ENCODE measurements around the gene CNTN1. TPM values are rescaled to one million over a fixed set of nuclear protein-coding genes. Genes with fewer than 3 reads are reported as not detected.

Gene CNTN1
- total RNA-seq, result 543 TPM

- peak; percentile 68 to 77 for DNase-seq (ENCODE audit: low spot score in 2 of 2)
- FAIRE-seq, result no peak
Observed at GRCh38 chr12:40691913-40692764, at the start of gene CNTN1. TSS of gene CNTN1 (plus strand) at chr12:40692439.

- FAIRE-seq (no peak), DNase-seq (ENCODE audit: low spot score in 2 of 2) (no peak)
Observed at GRCh38 chr12:40643506-40643905, 48.7 kb upstream of the CNTN1 start.

GRCh38 chr12:40643976-40644375 lies 48.3 kb upstream of the CNTN1 start:
- DNase-seq (ENCODE audit: low spot score in 2 of 2) (no peak), FAIRE-seq (no peak)

- DNase-seq (ENCODE audit: low spot score in 2 of 2) (no peak), FAIRE-seq (no peak)
Observed at GRCh38 chr12:40644708-40645107, 47.5 kb upstream of the CNTN1 start.

- DNase-seq (ENCODE audit: low spot score in 2 of 2) (no peak), FAIRE-seq (no peak)
Observed at GRCh38 chr12:40645361-40645760, 46.9 kb upstream of the CNTN1 start.

- FAIRE-seq (no peak), DNase-seq (ENCODE audit: low spot score in 2 of 2) (no peak)
Observed at GRCh38 chr12:40646456-40646855, 45.8 kb upstream of the CNTN1 start.

- DNase-seq (ENCODE audit: low spot score in 2 of 2) (no peak), FAIRE-seq (no peak)
Observed at GRCh38 chr12:40646911-40647310, 45.3 kb upstream of the CNTN1 start.

- FAIRE-seq, result no peak
- DNase-seq (ENCODE audit: low spot score in 2 of 2), result no peak
Observed at GRCh38 chr12:40647651-40648050, 44.6 kb upstream of the CNTN1 start.

GRCh38 chr12:40648519-40648918 lies 43.7 kb upstream of the CNTN1 start:
- FAIRE-seq, result no peak
- DNase-seq (ENCODE audit: low spot score in 2 of 2), result no peak

- FAIRE-seq, result no peak
- no peak for DNase-seq (ENCODE audit: low spot score in 2 of 2)
Observed at GRCh38 chr12:40650038-40650704, 42.1 kb upstream of the CNTN1 start.

- DNase-seq (ENCODE audit: low spot score in 2 of 2) (no peak), FAIRE-seq (no peak)
Observed at GRCh38 chr12:40655451-40655850, 36.8 kb upstream of the CNTN1 start.

- FAIRE-seq (no peak), DNase-seq (ENCODE audit: low spot score in 2 of 2) (no peak)
Observed at GRCh38 chr12:40662366-40662765, 29.9 kb upstream of the CNTN1 start.

GRCh38 chr12:40663781-40664180 lies 28.5 kb upstream of the CNTN1 start:
- FAIRE-seq (no peak), DNase-seq (ENCODE audit: low spot score in 2 of 2) (no peak)

GRCh38 chr12:40668099-40668529 lies 24.1 kb upstream of the CNTN1 start:
- FAIRE-seq, result no peak
- no peak for DNase-seq (ENCODE audit: low spot score in 2 of 2)

- FAIRE-seq, result no peak
- no peak for DNase-seq (ENCODE audit: low spot score in 2 of 2)
Observed at GRCh38 chr12:40672741-40673271, 19.4 kb upstream of the CNTN1 start.

- FAIRE-seq, result no peak
- no peak for DNase-seq (ENCODE audit: low spot score in 2 of 2)
Observed at GRCh38 chr12:40681148-40681547, 11.1 kb upstream of the CNTN1 start.

- FAIRE-seq, result no peak
- DNase-seq (ENCODE audit: low spot score in 2 of 2), result no peak
Observed at GRCh38 chr12:40684986-40685385, 7.3 kb upstream of the CNTN1 start.

GRCh38 chr12:40688085-40688725 lies 4.0 kb upstream of the CNTN1 start:
- DNase-seq (ENCODE audit: low spot score in 2 of 2), result no peak
- no peak for FAIRE-seq

- FAIRE-seq (no peak), DNase-seq (ENCODE audit: low spot score in 2 of 2) (no peak)
Observed at GRCh38 chr12:40689576-40689975, 2.7 kb upstream of the CNTN1 start.

- no peak for FAIRE-seq
- no peak for DNase-seq (ENCODE audit: low spot score in 2 of 2)
Observed at GRCh38 chr12:40692765-40693206, 547 bp downstream of the CNTN1 start.

- DNase-seq (ENCODE audit: low spot score in 2 of 2) (peak in 1 of 2 donors; percentile 29), FAIRE-seq (no peak)
Observed at GRCh38 chr12:40693207-40693821, 1.1 kb downstream of the CNTN1 start.

All from frontal cortex (tissue), 4 donors.